PC-3 (cell line): Measurements from ENCODE around the gene FBXW10. TPM values are rescaled to one million over a fixed set of nuclear protein-coding genes. Genes with fewer than 3 reads are reported as not detected.
A peak's percentile ranks its signal among the peaks of the same experiment; 100 is the strongest.
"Not testable (repeated sequence)": the region's sequence is repeated elsewhere in the genome, so short reads cannot be mapped to it uniquely, and the experiment has no call there.

Experiments used
- ATAC-seq: fragments of 200-7000 bp; cut with Tn5 transposase; 2 replicates; pipeline ENCODE4 v1.9.1; 2020; ENCODE audit warnings: mild to moderate bottlenecking, moderate library complexity
- BruUV-seq: library from RNA; stranded (reverse); fragments of 400-500 nt; replicated peaks from 2 replicates; lab custom pipeline; 2021; lab: Mats Ljungman, UMichigan
- CTCF ChIA-PET: fragments of 300-600 bp; sonication (Branson Sonifier 250); formaldehyde crosslinking; loops from one replicate; lab custom pipeline; 2022; ENCODE audit warnings: antibody characterized with exemption; lab: Charles Lee
- POLR2A ChIA-PET: fragments of 300-600 bp; sonication (Branson Sonifier 250); formaldehyde crosslinking; loops from one replicate; lab custom pipeline; 2022; ENCODE audit warnings: antibody characterized with exemption; ENCODE audit not compliant: unreplicated experiment; lab: Charles Lee
- DNase-seq: peaks from one replicate; pipeline ENCODE4 v3.0.0-alpha.2; 2015
- H2AFZ ChIP-seq: fragments of 300-600 bp; sonication (generic); 2 replicates; pipeline ENCODE4 v1.6.0; 2016; ENCODE audit warnings: antibody characterized with exemption, low read length
- H3F3A ChIP-seq: fragments of 300-600 bp; sonication (generic); one replicate; pipeline ENCODE4 v1.6.0; 2017; ENCODE audit warnings: antibody characterized with exemption, low read length, control low read depth, mild to moderate bottlenecking; ENCODE audit not compliant: unreplicated experiment
- H3K27ac ChIP-seq: fragments of 300-600 bp; sonication (generic); 2 replicates; pipeline ENCODE4 v1.5.1; 2016; ENCODE audit warnings: mild to moderate bottlenecking, low read length
- H3K27me3 ChIP-seq: fragments of 300-600 bp; sonication (generic); 2 replicates; pipeline ENCODE4 v1.6.1; 2016; ENCODE audit warnings: low read length, mixed read lengths
- H3K36me3 ChIP-seq: fragments of 300-600 bp; sonication (generic); 2 replicates; pipeline ENCODE4 v1.6.1; 2016; ENCODE audit warnings: low read depth, mixed run types, low read length, mixed read lengths
- H3K4me1 ChIP-seq: fragments of 300-600 bp; sonication (generic); 2 replicates; pipeline ENCODE4 v1.5.1; 2016; ENCODE audit warnings: low read length; ENCODE audit not compliant: insufficient read depth
- H3K4me2 ChIP-seq: fragments of 300-600 bp; sonication (generic); 2 replicates; pipeline ENCODE4 v1.6.0; 2016; ENCODE audit warnings: low read length
- H3K4me3 ChIP-seq: fragments of 300-600 bp; sonication (generic); 2 replicates; pipeline ENCODE4 v1.5.1; 2016; ENCODE audit warnings: mild to moderate bottlenecking, low read length, mixed read lengths
- H3K79me2 ChIP-seq: fragments of 300-600 bp; sonication (generic); 2 replicates; pipeline ENCODE4 v1.6.1; 2017; ENCODE audit warnings: low read length, mixed read lengths
- H3K9ac ChIP-seq: fragments of 300-600 bp; sonication (generic); 2 replicates; pipeline ENCODE4 v1.6.0; 2016; ENCODE audit warnings: mild to moderate bottlenecking, low read length
- H3K9me2 ChIP-seq: fragments of 300-600 bp; sonication (generic); replicated peaks from 2 replicates; pipeline ENCODE4 v1.6.1; 2016; ENCODE audit warnings: mixed run types, low read length, mixed read lengths
- H3K9me3 ChIP-seq: fragments of 300-600 bp; sonication (generic); 2 replicates; pipeline ENCODE4 v1.6.1; 2016; ENCODE audit warnings: low read length, mixed read lengths
- H4K20me1 ChIP-seq: fragments of 300-600 bp; sonication (generic); 2 replicates; pipeline ENCODE4 v1.6.1; 2016; ENCODE audit warnings: low read length, mixed read lengths
- intact Hi-C: fragments of 100-400 bp; cut with micrococcal nuclease; formaldehyde crosslinking; loops from 2 replicates; pipeline ENCODE4 v1.9.0; 2023
- total RNA-seq: library from RNA; depleted of rRNA; stranded (reverse); fragments of >200 nt; gene quantifications from 2 replicates; pipeline ENCODE4 v1.2.3, GENCODE V29; 2014
- TF ChIP-seq, protein P1 (sequence below): fragments of 300-600 bp; sonication (generic); conservative IDR thresholded peaks from 2 replicates; pipeline ENCODE4 v1.5.1; 2017; ENCODE audit warnings: antibody characterized with exemption, low read depth, mild to moderate bottlenecking, low read length

FBXW10 gene
- total RNA-seq, 1 experiment from 2014 or later: 0.15 TPM

GRCh38 chr17:18803458-18804245 is 59.8 kb downstream of the FBXW10 start:
- intact Hi-C loops, DNase-seq, H3K4me1 ChIP-seq, H3K36me3 ChIP-seq, H3K4me3 ChIP-seq, H3K9me3 ChIP-seq, H3K27me3 ChIP-seq, H2AFZ ChIP-seq, BruUV-seq, H3K27ac ChIP-seq, H3K9me2 ChIP-seq, H3F3A ChIP-seq, H3K9ac ChIP-seq, H4K20me1 ChIP-seq, CTCF ChIA-PET, H3K4me2 ChIP-seq, H3K79me2 ChIP-seq: not testable (repeated sequence)
- ATAC-seq: peak; percentile 58
- POLR2A ChIA-PET: interaction anchor here (0.6 kb wide), 1 partner anchor 669 kb away, joined by 5 read pairs; no protein-coding TSS in a partner anchor

DNA sequence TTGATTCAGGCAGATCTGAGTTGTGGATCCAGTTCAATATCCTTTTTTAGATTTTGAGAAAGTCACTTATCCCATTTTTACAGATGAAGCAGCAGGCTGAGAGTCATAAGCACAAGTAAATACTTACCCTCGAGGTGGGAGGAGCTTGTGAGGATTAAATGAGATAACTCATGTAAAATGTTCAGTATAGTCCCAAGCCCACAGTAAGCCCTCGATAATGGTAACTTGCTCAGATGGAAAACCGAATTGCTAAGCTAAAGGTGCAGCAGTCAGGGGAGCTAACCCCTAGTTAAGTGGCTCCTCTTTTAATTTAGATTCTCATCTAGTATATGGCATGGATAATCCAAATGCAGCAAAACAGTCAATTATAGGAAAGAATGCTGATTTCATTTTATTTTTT is 72.1 kb downstream of the FBXW10 start:
- DNase-seq, H2AFZ ChIP-seq, intact Hi-C loops, H3K9me2 ChIP-seq, H3K79me2 ChIP-seq, H3F3A ChIP-seq, H3K4me1 ChIP-seq, H4K20me1 ChIP-seq, H3K9me3 ChIP-seq, H3K36me3 ChIP-seq, ATAC-seq, H3K27ac ChIP-seq, H3K27me3 ChIP-seq, H3K4me2 ChIP-seq, H3K4me3 ChIP-seq, POLR2A ChIA-PET, CTCF ChIA-PET, H3K9ac ChIP-seq, BruUV-seq: not testable (repeated sequence)

DNA sequence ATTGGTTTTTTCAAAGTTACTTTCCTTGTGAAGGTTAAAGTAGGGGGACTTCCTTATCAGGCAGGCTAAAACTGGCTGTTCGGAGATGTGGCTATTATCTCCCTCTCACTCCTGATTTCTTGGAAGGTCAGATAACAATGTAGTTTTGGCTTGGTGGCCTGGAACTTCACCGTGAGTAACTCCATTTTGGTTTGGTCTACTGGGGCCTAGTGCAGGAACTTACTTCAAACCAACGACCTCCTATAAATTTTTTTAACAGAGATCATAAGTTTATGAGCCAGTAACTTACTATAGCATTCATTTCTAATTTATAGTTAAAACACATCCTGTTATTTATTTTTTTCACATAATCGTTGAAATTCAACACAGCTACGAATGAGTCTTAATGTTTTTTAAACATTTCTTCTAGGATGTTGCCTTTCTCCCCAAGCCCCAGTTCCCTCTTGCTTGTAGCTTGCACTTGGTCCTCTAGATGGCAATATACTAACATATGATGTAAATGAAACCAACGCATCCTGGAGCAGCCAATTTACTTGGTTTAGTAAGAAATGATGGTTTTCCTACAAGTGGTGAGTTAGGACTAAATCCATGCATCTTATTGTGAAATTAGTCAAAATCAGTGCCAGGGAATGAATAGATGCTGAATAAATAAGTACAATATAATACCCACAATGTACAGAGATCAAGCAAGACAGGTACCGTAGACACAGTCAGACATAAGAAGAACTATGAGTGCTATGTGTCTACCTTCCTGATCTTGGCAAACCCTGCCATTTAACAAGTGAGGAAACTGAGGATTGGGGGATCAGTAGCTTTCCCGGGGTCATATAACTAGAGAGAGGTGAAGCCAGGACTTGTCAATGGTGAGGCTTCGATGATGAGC is 72.9 kb downstream of the FBXW10 start:
- BruUV-seq, H2AFZ ChIP-seq, CTCF ChIA-PET, H3K79me2 ChIP-seq, H3K36me3 ChIP-seq, H3K4me2 ChIP-seq, H3K4me1 ChIP-seq, POLR2A ChIA-PET, H3K27me3 ChIP-seq, intact Hi-C loops, H3K27ac ChIP-seq, H3F3A ChIP-seq, H4K20me1 ChIP-seq, H3K4me3 ChIP-seq, H3K9me3 ChIP-seq, H3K9ac ChIP-seq, H3K9me2 ChIP-seq: not testable (repeated sequence)
- TF ChIP-seq, protein P1, sequence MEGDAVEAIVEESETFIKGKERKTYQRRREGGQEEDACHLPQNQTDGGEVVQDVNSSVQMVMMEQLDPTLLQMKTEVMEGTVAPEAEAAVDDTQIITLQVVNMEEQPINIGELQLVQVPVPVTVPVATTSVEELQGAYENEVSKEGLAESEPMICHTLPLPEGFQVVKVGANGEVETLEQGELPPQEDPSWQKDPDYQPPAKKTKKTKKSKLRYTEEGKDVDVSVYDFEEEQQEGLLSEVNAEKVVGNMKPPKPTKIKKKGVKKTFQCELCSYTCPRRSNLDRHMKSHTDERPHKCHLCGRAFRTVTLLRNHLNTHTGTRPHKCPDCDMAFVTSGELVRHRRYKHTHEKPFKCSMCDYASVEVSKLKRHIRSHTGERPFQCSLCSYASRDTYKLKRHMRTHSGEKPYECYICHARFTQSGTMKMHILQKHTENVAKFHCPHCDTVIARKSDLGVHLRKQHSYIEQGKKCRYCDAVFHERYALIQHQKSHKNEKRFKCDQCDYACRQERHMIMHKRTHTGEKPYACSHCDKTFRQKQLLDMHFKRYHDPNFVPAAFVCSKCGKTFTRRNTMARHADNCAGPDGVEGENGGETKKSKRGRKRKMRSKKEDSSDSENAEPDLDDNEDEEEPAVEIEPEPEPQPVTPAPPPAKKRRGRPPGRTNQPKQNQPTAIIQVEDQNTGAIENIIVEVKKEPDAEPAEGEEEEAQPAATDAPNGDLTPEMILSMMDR: peak; percentile 63
- DNase-seq (peak; percentile 85), ATAC-seq (peak; percentile 66; the same call in 1 of the 2 replicates)

GRCh38 chr17:18821430-18821829 is 77.6 kb downstream of the FBXW10 start:
- H3K36me3 ChIP-seq, H4K20me1 ChIP-seq, POLR2A ChIA-PET, DNase-seq, H3K4me2 ChIP-seq, H3K9me2 ChIP-seq, H3K4me3 ChIP-seq, H3F3A ChIP-seq, H3K9ac ChIP-seq, H3K27me3 ChIP-seq, BruUV-seq, intact Hi-C loops, H3K27ac ChIP-seq, H3K9me3 ChIP-seq, CTCF ChIA-PET, H3K4me1 ChIP-seq, H3K79me2 ChIP-seq, ATAC-seq, H2AFZ ChIP-seq: not testable (repeated sequence)

- H3K79me2 ChIP-seq, H3K9ac ChIP-seq, H3F3A ChIP-seq, H3K27ac ChIP-seq, intact Hi-C loops, H2AFZ ChIP-seq, BruUV-seq, ATAC-seq, CTCF ChIA-PET, H3K9me2 ChIP-seq, H3K4me3 ChIP-seq, H3K36me3 ChIP-seq, H3K4me2 ChIP-seq, H3K4me1 ChIP-seq, H4K20me1 ChIP-seq, DNase-seq, POLR2A ChIA-PET, H3K27me3 ChIP-seq, H3K9me3 ChIP-seq: not testable (repeated sequence)
Measured at GRCh38 chr17:18827613-18828012, 83.8 kb downstream of the FBXW10 start.
